SK-N-SH treated with all-trans-retinoic acid at 6 μM for 48 hours (cell line): Measurements from ENCODE around the gene POM121L2.

Source experiments
- GLIS3 ChIP-seq: fragments of 250-450 bp; sonication (Bioruptor Pico); IDR thresholded peaks from 2 replicates; pipeline ENCODE4 v1.5.0; 2020; ENCODE audit warnings: mild to moderate bottlenecking, moderate library complexity
- ZFP3 ChIP-seq: fragments of 250-450 bp; sonication (Bioruptor Pico); IDR thresholded peaks from 2 replicates; pipeline ENCODE4 v1.5.0; 2020; ENCODE audit warnings: mild to moderate bottlenecking, moderate library complexity
- ZFP30 ChIP-seq: fragments of 450-650 bp; formaldehyde crosslinking; IDR thresholded peaks from 2 replicates; pipeline ENCODE4 v1.5.0; 2022; ENCODE audit warnings: mild to moderate bottlenecking, moderate library complexity

- TF ChIP-seq ZFP3 (CRISPR knock-in tag): no peak
- no peak for TF ChIP-seq ZFP30
- TF ChIP-seq GLIS3 (CRISPR knock-in tag): no peak
These were observed 20.9 kb upstream of the POM121L2 start for GRCh38 chr6:27332692-27333641.
